IPS-NIHi11 (cell line): ENCODE results near the gene LARP1.
"Not testable (repeated sequence)": the region's sequence is repeated elsewhere in the genome, so short reads cannot be mapped to it uniquely, and the experiment has no call there.

ENCODE experiments used
- DNase-seq: peaks from one replicate; pipeline ENCODE4 v3.0.0; 2012; ENCODE audit warnings: mixed read lengths, low spot score

LARP1 gene

DNA sequence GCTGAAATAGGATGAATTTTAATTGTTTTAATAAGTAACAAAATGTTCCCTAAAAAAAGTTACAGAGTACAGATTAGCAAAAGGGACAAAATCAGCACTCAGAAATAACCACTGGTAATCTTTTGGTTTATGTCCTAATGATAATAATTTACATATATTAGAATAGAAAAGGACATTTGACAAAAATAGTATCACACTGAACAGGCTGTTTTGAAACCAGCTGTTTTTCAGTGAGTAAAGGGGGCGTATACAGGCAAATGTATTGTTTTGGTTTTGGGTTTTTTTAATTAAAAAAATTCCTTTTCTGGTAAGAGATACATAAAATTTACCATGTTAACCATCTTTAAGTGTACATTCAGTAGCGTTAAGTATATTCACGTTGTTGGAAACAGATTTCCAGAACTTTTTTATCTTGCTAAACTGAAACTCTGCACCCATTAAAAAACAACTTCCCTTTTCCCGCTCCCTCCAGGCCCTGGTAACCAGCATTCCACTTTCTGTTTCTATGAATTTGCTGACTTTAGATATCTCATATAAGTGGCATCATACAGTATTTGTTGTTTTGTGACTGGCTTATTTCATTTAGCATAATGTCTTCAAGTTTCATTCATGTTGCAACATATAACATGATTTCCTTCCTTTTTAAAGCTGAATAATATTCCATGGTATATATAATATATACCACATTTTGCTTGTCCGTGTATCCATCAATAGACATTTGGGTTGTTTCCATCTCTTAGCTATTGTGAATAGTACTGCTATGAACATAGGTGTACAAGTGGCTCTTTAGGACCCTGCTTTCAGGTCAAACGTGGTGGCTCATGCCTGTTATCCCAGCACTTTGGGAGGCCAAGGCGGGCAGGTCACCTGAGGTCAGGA, 20.6 kb upstream of the LARP1 start:
- DNase-seq, result no peak

DNA sequence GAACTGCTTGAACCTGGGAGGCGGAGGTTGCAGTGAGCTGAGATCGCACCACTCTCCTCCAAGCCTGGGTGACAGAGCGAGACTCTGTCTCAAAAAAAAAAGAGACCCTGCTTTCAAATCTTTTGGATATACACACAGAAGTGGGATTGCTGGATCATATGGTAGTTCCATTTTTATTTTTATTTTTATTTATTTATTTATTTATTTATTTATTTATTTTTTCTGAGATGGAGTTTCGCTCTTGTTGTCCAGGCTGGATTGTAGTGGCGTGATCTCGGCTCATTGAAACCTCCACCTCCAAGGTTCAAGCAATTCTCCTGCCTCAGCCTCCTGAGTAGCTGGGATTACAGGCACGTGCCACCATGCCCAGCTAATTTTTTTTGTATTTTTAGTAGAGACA, 19.8 kb upstream of the LARP1 start:
- not testable (repeated sequence) for DNase-seq

DNA sequence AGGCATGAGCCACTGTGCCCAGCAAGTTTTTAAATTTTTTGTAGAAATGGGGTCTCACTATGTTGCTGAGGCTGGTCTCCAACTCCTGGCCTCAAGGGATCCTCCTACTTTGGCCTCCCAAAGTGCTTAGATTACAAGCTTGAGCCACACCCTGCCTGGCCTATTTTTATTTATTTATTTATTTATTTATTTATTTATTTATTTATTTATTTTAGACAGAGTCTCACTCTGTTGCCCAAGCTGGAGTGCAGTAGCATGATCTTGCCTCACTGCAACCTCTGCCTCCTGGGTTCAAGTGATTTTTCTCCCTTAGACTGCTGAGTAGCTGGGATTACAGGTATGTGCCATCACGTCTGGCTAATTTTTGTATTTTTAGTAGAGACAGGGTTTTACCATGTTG, 18.8 kb upstream of the LARP1 start:
- not testable (repeated sequence) for DNase-seq

DNA sequence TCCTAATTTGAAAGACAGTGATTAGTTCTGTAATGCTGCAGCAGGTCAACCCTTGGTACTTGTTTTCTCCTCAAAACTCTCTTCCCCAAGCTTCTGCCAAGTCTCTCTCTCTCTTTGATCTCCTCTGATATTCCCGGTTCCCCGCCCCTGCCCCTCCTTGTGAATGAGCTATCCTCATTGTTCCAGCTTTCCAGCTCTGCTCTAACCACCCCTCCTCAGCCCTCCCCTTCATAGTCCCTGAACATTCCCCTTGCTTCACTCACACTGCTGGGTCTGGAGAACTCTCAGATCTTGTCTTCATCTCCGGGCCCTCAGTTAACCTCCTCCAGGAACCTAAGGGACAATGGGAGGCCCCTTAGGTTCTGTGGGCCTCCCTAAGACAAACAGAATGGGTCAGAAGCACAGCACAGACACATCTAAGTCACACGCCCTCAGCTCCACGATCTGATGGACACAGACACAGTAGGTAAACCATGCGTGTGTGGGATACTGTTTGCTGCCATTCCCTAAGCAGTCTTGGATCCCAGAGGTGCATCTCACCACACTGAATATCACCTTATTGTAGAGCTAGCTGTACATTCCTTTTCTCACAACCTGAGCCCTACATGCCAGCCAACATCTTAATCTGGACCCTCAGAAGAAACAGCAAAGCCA, 17.4 kb upstream of the LARP1 start:
- no peak for DNase-seq

DNA sequence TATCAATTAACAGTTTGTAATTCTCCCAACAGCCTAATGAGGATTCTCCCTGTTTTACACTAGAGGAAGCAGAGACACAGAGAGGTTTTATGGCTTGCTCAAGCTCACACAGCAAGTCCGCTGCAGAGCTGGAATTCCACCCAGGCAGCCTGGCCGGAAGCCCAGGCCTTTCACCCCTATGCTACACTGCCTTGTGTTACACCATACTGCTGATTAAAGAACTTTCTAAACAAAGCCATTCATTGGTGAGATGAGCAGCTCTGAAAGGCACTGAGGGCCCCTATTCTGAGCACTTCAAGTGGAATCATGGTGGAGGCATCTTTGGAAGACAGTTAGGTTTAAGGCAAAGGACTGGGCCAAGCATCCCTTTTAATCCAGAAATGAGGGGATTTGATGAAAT, 14.7 kb upstream of the LARP1 start:
- DNase-seq, result no peak

DNA sequence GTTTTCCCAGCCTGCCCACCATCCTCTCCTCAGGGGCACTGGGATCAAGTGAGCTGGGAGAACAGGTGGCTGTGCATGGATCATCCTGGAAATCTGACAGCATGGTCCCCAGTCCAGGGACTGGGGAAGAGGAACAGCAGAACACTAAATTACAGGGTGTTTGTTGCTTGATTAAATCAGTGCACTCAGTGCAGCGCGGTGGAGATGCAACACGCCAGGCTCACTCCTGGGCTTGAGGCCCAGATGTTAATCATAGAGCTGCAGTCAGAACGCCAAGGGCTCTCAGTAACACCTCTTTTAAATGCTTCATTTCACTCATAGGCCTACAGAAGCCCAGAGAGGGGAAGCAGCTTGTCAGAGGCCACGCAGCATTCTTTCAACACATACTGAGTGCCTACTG, 14.2 kb upstream of the LARP1 start:
- no peak for DNase-seq

DNA sequence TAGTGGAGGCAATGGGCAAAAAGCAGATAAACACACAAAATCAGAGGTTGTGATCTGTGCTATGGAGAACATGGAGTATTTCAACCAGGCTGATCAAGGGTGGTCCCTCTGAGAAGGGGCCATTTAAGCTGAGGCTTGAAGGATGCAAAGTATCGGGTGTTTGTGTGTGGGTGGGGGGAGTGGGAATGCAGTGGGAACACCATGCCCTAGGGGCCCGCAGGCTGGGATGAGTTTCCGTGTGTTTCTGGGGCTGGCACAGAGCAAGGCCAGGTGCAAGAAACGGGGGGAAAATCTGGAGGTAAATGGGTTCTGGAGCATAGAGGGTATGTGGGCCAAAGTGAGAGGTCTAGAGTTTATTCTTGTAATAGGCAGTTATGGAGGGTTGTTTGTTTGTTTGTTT, 13.8 kb upstream of the LARP1 start:
- no peak for DNase-seq

DNA sequence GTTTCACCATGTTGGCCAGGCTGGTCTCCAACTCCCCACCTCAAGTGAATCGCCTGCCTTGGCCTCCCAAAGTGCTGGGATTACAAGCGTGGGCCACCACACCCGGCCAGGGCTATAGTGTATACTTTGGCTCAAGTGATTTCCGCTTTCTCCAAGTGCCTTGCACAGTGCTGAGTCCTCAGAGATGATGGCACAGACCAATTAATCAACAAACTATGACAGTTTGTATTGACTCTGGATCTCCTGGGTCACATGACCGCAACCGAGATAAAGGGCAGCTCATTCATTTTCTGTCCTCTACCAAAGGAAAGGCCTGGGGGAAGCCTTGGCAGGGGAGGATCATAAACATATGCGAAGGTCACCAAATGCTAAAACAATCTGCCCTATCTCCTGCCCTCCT, 11.4 kb upstream of the LARP1 start:
- no peak for DNase-seq

DNA sequence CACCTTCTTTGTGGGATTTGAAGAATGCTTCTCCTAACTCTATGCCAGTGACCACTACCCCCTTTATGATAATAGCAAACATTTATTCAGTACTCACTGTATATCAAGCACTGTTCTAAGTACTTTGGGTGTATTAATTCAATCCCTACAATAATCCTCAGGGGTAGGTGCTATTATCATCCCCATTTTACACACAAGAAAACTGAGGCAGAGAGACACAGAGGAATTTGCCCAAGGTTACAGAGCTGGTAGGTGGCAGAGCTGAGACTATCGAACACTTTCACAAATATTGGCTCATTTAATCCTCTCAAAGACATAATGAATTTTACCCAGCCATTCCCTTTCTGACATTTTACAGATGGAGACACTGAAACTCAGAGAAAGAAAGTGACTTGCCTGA, 9.8 kb upstream of the LARP1 start:
- no peak for DNase-seq

DNA sequence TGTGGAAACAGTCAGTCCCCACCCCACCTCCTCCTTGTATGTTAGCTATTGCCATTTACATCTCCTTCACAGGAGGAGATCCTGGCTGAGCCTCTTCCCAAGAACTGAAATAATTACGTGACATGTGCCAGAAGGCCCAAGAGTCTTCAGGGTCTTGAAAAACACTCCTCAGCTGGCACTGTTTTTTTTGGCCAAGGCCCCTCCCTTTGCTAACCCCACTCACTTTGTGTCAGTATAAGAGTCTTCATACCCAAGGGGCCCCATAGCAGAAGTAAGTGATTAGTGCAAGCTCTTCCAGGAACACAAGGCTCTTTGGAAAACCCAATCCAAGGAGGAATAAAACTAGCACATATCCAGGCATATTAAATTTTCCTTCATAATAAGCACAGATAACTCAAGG, 5.7 kb upstream of the LARP1 start:
- no peak for DNase-seq

DNA sequence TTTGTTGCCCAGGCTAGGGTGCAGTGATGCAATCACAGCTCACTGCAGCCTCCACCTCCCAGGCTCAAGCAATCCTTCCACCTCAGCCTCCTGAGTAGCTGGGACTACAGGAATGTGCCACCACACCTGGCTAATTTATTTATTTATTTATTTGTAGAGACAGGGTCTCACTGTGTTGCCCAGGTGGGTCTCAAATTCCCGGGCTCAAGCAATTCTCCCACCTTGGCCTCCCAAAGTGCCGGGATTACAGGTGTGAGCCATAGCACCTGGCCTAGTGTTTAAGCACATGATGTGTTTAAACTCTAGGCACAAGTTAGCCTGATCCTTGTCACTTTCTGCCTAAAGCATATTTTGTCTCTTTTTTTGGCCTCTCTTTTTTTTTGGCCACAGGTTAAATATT, 4.5 kb upstream of the LARP1 start:
- DNase-seq, result not testable (repeated sequence)

DNA sequence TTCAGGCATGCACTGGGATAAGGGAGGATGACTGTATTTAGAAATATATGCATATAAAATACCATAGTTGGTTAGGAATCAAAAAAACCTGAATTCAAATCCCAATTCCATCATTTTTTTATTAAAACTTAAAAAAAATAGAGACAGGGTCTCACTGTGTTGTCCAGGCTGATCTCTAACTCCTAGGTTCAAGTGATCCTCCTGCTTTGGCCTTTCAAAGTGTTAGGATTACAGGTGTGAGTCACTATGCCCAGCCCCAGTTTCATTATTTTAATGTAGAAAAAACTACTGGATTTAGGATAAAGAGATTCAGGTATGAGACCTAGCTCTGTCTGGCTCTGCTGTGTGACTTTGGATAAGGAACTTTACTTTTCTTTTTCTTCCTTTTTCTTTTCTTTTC, 3.3 kb upstream of the LARP1 start:
- DNase-seq, result no peak

DNA sequence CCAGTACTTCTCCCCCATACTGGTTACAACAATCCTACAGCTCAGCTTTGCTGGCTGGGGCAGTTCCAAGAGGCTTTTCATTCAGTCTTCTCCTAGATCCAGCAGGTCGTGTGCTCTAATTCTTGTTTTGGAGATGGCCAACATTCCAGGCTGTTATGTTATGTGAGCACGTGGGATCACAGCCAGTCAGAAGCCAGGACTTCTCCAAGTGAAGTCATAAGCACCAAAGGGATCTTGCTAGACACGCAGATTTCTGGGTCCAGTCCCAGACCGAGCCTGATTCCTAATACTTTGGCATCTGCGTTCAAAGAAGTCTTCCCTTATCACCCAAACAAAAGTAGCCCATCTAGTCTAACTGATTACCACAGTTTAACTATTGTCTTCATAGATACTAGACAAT, 1.4 kb upstream of the LARP1 start:
- DNase-seq, result no peak

DNA sequence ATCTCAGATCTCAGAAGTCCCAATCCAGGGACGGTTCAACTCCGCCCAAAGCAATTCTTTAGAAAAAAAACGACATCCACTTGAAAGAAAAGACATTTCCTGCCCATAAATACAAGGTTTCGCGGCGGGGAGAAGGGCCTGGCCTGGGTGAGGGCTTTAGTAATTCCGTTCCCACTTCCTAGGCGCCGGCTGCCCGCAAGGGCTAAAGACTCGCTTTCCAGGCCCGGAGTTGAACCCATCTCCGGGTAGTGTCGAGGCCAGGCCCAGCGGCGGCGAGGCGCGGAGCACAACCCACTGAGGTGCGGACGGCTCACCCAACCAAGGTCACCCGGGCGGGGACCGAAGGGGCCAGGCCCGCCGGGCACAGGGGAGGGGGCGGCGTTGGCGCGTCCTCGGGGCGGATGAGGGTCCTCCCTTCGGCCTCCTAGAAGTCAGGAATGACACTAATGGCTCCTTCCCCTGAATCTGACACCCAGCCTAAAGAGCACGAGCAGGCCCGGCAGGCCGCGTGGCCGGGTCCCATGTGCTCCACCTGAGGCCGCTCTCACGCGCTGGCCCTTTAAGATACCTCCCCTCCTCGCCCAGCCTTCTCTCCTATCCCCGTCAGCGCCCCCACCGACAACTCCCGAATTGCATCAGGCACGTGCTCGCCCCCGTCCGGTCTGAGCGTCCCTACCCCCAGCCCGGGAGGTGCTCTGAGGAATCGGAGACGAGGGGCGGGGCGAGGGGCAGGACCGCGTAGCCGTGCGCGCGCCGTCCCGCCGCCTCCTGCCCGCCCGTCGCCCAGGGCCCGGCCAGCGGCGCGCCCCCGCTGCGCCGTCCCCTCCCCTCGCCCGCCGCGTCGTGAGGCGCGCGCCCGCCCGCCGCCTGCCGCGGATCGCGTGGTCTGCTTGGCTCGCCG, 467 bp upstream of the LARP1 start:
- DNase-seq, result peak; percentile 95

DNA sequence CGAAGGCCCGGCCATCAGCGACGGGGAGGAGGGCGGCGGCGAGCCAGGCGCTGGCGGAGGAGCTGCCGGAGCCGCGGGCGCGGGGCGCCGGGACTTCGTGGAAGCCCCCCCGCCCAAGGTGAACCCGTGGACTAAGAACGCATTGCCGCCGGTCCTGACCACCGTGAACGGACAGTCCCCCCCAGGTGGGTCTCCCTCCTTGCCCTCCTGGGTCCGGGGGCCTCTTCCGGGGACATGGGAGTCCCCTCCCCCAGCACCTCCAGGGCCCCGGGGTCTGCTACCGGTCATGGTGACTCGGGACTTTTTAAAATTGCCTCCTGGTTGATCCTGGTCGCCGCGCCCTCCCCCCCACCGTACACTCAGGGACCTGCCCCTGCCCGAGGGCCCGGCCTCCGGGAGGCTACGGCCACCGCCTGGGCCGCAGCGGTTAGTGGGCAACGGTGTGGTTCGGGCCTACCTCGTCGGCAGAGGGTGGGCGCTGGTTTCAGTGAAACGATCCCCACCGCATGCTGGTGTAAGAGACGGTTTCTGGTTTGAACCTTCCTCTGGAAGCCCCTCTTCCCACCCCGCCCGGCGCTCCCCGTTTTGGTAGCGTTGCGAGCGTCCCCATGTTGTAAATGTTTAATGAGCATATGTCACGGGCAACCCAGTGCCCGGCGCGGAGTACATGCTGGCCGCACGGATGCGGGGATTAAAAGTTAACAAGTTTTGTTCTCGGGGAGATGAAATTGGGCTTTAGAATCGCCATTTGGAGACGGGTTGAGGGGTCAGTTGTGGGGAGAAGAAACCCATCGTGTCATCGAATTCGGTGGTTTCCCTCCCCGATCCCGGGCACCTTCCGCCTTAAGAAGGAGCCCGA, 1.1 kb downstream of the LARP1 start:
- no peak for DNase-seq

DNA sequence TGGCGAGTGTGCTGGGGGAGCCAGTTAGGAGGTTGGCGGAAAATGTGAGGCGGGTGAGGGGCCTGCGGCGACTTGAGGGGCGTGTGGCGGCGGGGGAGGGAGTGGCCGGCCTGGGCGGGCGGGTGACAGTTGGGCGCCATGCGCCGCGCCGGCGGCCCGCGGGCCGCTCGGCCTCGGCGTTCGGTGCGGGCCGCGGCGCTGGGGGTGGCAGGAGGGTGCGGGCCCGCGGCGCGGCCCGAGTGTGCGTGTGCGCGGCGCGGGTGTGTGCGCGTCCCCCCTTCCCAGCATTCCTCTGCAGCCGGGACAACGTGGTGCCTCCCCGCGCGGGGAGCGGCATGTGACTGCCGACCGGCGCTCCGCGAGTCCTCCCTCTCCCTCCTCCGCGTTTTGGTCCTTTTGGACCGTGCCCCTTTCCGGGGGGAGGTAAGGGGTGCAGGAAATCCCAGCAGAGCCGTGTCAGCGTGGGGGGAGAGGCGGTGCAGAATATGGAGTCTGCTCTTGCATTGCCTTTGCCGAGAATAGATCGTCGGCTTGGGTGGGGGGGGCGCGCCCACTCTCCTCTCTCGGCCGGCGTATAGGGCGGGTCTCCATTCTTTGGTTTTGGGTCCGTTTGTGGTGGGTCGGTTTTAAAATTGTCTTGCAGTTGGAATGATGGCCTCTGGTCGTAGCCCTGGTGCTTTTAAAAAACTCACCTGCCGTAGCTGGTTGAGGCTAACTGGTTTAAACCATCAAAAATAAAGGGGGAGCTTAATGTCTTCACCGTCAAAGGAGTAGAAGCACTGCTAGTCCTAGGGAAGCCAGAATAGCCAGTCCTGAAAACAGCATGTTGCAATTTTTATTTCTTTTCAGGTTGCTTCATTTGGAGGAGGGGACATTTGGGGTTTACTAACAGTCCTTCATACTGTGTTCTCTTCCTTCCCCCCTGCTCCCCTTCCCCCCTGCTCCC, 2.0 kb downstream of the LARP1 start:
- peak; percentile 60 for DNase-seq

DNA sequence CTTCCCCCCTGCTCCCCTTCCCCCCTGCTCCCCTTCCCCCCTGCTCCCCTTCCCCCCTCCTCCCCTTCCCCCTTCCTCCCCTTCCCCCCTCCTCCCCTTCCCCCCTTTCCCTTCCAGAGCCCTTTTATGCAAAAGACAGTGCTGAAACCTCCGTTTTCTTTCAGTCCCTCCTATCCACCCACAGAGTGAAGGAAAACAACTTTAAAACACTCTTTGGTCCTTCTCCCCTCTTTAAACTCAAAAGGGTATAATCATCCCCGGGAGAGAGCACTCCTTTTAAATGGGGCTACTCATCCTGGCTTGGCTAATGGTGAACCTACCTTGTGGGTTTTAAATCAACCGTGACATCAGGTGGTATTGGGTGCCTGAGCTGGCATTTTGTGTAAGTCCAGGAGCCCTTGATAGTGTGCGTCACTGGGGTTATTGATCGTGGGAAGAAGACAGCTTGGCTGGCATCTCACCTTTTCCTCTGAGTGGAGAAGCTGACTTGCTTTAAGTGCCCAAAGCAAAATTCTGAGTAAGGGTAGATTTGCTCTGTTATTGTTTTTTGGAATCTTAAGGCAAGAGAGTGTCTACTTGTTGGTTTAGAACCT, 2.7 kb downstream of the LARP1 start:
- no peak for DNase-seq

DNA sequence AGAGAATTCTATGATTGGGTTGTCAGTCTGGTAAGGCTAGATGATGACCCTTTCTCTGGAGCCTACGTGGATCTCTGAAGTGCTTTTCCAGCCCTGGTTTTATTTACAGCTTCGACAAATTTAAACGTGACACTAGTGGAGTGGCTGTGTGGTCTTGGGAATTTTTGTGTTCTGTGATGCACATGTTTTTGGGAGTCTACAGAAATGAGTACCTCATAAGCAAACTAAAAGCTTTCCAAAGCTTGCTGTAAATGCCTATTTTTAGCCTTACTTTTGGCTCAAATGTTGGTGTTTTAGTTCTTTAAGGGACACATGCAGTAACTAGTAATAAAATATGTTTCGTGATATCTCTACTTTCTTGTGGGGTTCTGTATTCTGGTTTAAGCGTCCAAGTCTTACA, 3.3 kb downstream of the LARP1 start:
- no peak for DNase-seq

DNA sequence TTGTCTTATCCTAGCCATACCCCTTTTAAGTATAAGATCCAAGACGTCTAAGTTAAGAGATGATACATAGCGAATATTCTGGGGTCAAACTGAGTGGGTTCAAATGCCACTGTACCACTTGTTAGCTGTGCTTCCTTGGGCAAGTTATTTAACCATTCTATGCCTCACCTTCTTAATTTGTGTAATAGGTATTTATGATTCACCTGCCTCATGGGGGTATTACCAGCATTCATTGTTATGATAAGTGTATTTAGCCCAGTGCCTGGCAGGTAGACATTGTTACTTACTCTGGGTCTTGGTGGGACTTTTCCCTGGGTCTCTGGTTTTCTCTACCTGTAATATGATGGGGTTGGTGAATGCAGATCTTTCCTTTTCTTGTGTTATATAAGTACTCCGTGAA, 3.8 kb downstream of the LARP1 start:
- DNase-seq, result no peak

DNA sequence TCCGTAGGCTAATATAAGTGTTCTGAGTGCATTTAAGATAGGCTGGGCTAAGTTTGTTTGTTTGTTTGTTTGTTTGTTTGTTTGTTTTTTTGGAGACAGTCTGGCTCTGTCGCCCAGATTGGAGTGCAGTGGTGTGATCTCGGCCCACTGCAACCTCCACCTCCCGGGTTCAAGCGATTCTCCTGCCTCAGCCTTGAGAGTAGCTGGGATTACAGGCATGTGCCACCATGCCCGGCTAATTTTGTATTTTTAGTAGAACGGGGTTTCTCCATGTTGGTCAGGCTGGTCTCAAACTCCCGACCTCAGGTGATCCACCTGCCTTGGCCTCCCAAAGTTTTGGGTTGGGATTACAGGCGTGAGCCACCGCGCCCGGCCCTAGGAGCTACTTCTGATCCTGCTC, 4.7 kb downstream of the LARP1 start:
- not testable (repeated sequence) for DNase-seq
